Cortex of kidney (tissue), 1 donor: ENCODE results near the gene XG.
"Not testable (repeated sequence)": the region's sequence is repeated elsewhere in the genome, so short reads cannot be mapped to it uniquely, and the experiment has no call there.

Experiments used
- DNase-seq: peaks from one replicate; lab custom pipeline; 2025; lab: John Stamatoyannopoulos, UW

The XG gene

GRCh38 chrX:2780472-2781225, 28.8 kb downstream of the XG start:
- not testable (repeated sequence) for DNase-seq

GRCh38 chrX:2781226-2781571, 29.4 kb downstream of the XG start:
- DNase-seq, result no peak

- DNase-seq, result no peak
Observed at GRCh38 chrX:2781698-2782097, 29.9 kb downstream of the XG start.

- no peak for DNase-seq
Observed at GRCh38 chrX:2782171-2782570, 30.3 kb downstream of the XG start.

- no peak for DNase-seq
Observed at GRCh38 chrX:2782778-2783177, 30.9 kb downstream of the XG start.

GRCh38 chrX:2784026-2784425, 32.2 kb downstream of the XG start:
- DNase-seq, result no peak

- no peak for DNase-seq
Observed at GRCh38 chrX:2785538-2785937, 33.7 kb downstream of the XG start.

- no peak for DNase-seq
Observed at GRCh38 chrX:2788980-2789379, 37.1 kb downstream of the XG start.

GRCh38 chrX:2789569-2789968, 37.7 kb downstream of the XG start:
- DNase-seq, result no peak

- no peak for DNase-seq
Observed at GRCh38 chrX:2793752-2794151, 41.9 kb downstream of the XG start.

GRCh38 chrX:2794336-2794735, 42.5 kb downstream of the XG start:
- no peak for DNase-seq

- DNase-seq, result not testable (repeated sequence)
Observed at GRCh38 chrX:2796808-2797207, 45.0 kb downstream of the XG start.

- DNase-seq, result no peak
Observed at GRCh38 chrX:2799369-2799768, 47.5 kb downstream of the XG start.

GRCh38 chrX:2799980-2800379, 48.1 kb downstream of the XG start:
- DNase-seq, result not testable (repeated sequence)

- no peak for DNase-seq
Observed at GRCh38 chrX:2801223-2801622, 49.4 kb downstream of the XG start.

- not testable (repeated sequence) for DNase-seq
Observed at GRCh38 chrX:2802376-2803090, 50.7 kb downstream of the XG start.

- DNase-seq, result not testable (repeated sequence)
Observed at GRCh38 chrX:2803486-2803885, 51.6 kb downstream of the XG start.

GRCh38 chrX:2804106-2804843, 52.4 kb downstream of the XG start:
- not testable (repeated sequence) for DNase-seq

- not testable (repeated sequence) for DNase-seq
Observed at GRCh38 chrX:2804858-2805257, 53.0 kb downstream of the XG start.

GRCh38 chrX:2811271-2811670, 59.4 kb downstream of the XG start:
- DNase-seq, result no peak

GRCh38 chrX:2812161-2812907, 60.5 kb downstream of the XG start:
- DNase-seq, result not testable (repeated sequence)

- no peak for DNase-seq
Observed at GRCh38 chrX:2817036-2817435, 65.2 kb downstream of the XG start.
